Neural progenitor cell (in vitro differentiated cells): Measurements from ENCODE around the gene SSTR5.

Source experiments
- EZH2 ChIP-seq: fragments of 200-600 bp; sonication (generic); IDR thresholded peaks from 2 replicates; pipeline ENCODE4 v1.6.1; 2017; ENCODE audit warnings: antibody characterized with exemption, mild to moderate bottlenecking, moderate library complexity
- TF ChIP-seq, protein P1 (sequence below): fragments of 200-600 bp; sonication (generic); IDR thresholded peaks from 2 replicates; pipeline ENCODE4 v1.5.1; 2017; ENCODE audit warnings: antibody characterized with exemption, mild to moderate bottlenecking

DNA sequence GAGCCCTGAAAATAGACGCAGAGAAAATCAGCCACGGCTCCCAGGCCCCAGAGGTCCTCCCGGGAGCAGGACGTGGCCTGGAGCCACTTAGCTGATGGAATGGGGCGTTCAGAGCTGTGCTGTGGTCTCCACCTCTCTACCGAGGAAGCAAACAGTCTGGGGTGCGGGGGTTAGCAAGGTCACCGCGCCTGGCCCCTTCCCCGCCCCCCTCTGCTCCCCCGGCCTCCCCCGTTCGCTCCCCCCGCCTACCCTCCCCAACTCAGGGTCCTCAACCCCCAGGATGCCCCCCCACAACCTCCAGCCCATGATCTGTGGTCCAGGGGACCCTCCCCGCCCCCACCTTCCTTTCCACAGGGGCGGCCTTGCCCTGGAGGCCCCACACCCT lies 44.1 kb downstream of the SSTR5 start:
- TF ChIP-seq, protein P1, sequence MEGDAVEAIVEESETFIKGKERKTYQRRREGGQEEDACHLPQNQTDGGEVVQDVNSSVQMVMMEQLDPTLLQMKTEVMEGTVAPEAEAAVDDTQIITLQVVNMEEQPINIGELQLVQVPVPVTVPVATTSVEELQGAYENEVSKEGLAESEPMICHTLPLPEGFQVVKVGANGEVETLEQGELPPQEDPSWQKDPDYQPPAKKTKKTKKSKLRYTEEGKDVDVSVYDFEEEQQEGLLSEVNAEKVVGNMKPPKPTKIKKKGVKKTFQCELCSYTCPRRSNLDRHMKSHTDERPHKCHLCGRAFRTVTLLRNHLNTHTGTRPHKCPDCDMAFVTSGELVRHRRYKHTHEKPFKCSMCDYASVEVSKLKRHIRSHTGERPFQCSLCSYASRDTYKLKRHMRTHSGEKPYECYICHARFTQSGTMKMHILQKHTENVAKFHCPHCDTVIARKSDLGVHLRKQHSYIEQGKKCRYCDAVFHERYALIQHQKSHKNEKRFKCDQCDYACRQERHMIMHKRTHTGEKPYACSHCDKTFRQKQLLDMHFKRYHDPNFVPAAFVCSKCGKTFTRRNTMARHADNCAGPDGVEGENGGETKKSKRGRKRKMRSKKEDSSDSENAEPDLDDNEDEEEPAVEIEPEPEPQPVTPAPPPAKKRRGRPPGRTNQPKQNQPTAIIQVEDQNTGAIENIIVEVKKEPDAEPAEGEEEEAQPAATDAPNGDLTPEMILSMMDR = no peak
- no peak for TF ChIP-seq EZH2
